Heart right ventricle (tissue), 16 donors: ENCODE data around the gene PTPN11. TPM values are rescaled to one million over a fixed set of nuclear protein-coding genes. Genes with fewer than 3 reads are reported as not detected.
"Not testable (repeated sequence)": the region's sequence is repeated elsewhere in the genome, so short reads cannot be mapped to it uniquely, and the experiment has no call there.

ENCODE experiments used
- ATAC-seq, 8 donors: fragments of 200-7000 bp; cut with Tn5 transposase; one replicate each; pipeline ENCODE4 v1.9.1; 2020; ENCODE audit warnings: mild to moderate bottlenecking in 8 of 8, moderate library complexity in 8 of 8, moderate number of reproducible peaks in 1 of 8
- DNase-seq, 2 donors: peaks; one replicate each; pipeline ENCODE4 v3.0.0-alpha.2; 2020
- H3K27ac ChIP-seq, 10 donors: fragments of 200-600 bp; sonication (generic) in 2 of 10; one replicate each; pipeline versions ENCODE4 v1.5.0 to v1.8.0; 2020 to 2022; ENCODE audit warnings: mild to moderate bottlenecking in 3 of 10
- H3K27me3 ChIP-seq, 7 donors: fragments of 200-600 bp; one replicate each; pipeline ENCODE4 v1.8.0; 2021 to 2022; ENCODE audit warnings: mild to moderate bottlenecking in 2 of 7
- H3K36me3 ChIP-seq, 9 donors: fragments of 200-600 bp; sonication (generic) in 1 of 9; one replicate each; pipeline versions ENCODE4 v1.5.0 to v1.8.0; 2020 to 2022; ENCODE audit warnings: mild to moderate bottlenecking in 2 of 9
- H3K4me1 ChIP-seq, 9 donors: fragments of 200-600 bp; sonication (generic) in 1 of 9; one replicate each; pipeline versions ENCODE4 v1.5.0 to v1.8.0; 2020 to 2022; ENCODE audit warnings: mild to moderate bottlenecking in 4 of 9
- H3K4me3 ChIP-seq, 10 donors: fragments of 200-600 bp; sonication (generic) in 2 of 10; one replicate each; pipeline versions ENCODE4 v1.5.0 to v1.8.0; 2020 to 2022; ENCODE audit warnings: mild to moderate bottlenecking in 7 of 10, moderate library complexity in 2 of 10
- H3K9me3 ChIP-seq, 11 donors: fragments of 200-600 bp in 10 of 11; sonication (generic) in 2 of 11; one replicate each; pipeline versions ENCODE4 v1.5.0 to v1.8.0; 2013 to 2022; ENCODE audit warnings: mild to moderate bottlenecking in 2 of 11, control low read depth in 1 of 11, moderate library complexity in 1 of 11
- CTCF ChIP-seq, 9 donors: fragments of 200-600 bp; sonication (generic) in 2 of 9; IDR thresholded peaks; one replicate each; pipeline versions ENCODE4 v1.5.0 to v1.8.0; 2021 to 2022; ENCODE audit warnings: antibody characterized with exemption in 9 of 9, mild to moderate bottlenecking in 5 of 9, moderate library complexity in 1 of 9
- WGBS, 2 donors: extraction: QIAGEN DNeasy Blood & Tissue Kit; methylation state at CpG; one replicate each; pipeline ENCODE4 v1.1.7; 2013; ENCODE audit warnings: inconsistent platforms in 1 of 2; 5-methylcytosine and 5-hydroxymethylcytosine counted together
- intact Hi-C, 10 donors: fragments of 100-400 bp; cut with DNase I; formaldehyde crosslinking; loops; one replicate each; pipeline versions ENCODE4 v1.11.1 to v1.14.2; 2022
- polyA plus RNA-seq, 2 donors: library from polyadenylated mRNA; stranded (reverse); fragments of 200-250 nt; gene quantifications; one replicate each; pipeline ENCODE4 v1.2.3, GENCODE V29; 2013
- total RNA-seq, 10 donors: library from RNA; stranded (reverse); fragmentation: NEBNext Ultra II Directional in 3 of 10; extraction: Animal tissue kit (Norgen Biotek cat#: 25700) in 3 of 10; gene quantifications; one replicate each; pipeline versions ENCODE4 v1.2.1 to v1.2.4, GENCODE V29; 2021 to 2023
- donor health status: Arrhythmogenic right ventricular cardiomyopathy.
- donor health status: ischemic (EF 13 %, LVEDD 7.1; RV severe dilation, severe dysfunction).
- donor health status: healthy with polysubstance abuse.
- donor health status: DM: no; HTN: yes; CAD: no.
- donor health status: DM: no; HTN: no; CAD: no.
- donor health status: ischemic (EF 25% LVEDD 6.9; RV normal size, moderate dysfunction).
- donor health status: ischemic (EF 25% LVEDD 5.7; RV mildly dilated, moderate dysfunction).
- donor health status: healthy.
- donor health status: DM: yes; HTN: yes; CAD: no.
- donor health status: Ischemic cardiomyopathy.
- donor health status: ischemic (EF 35%, LVEDD 5.7; RV mildly dilated, moderate dysfunction).
- donor health status: nonischemic (EF 11% LVEDD 7.7; RV severe dilation, severe dysfunction).
- donor health status: DM: yes; HTN: yes; CAD: no.
- donor health status: PGD.
- donor health status: ischemic (EF 29% LVEDD 5.4; RV normal size, mild dysfunction).
- donor health status: nonischemic (EF 23%, LVEDD 6.1; RV moderate dilation, normal function).

PTPN11 gene
- total and polyA plus RNA-seq, 12 donors, result 22.4 to 222 (median 141) TPM

GRCh38 chr12:112401054-112401453 lies 17.7 kb upstream of the PTPN11 start:
- intact Hi-C loops, result no loop called here
- H3K9me3 ChIP-seq, result peaks cover 0 to 2% (median 0%) of the 10 kb centered on the region in 11 donors
- no peak for DNase-seq
- no peaks in the 10 kb centered on the region for H3K4me1 ChIP-seq
- no peak overlapping the region for H3K27ac ChIP-seq
- ATAC-seq, result no peak
- peaks cover 0 to 27% (median 20%) of the 10 kb centered on the region in 9 donors for H3K36me3 ChIP-seq
- 91 to 96% methylated on average over 5 of the region's 5 CpGs for WGBS, 2 donors
- no peaks in the 10 kb centered on the region for H3K27me3 ChIP-seq
- H3K4me3 ChIP-seq, result no peak overlapping the region
- no peak for TF ChIP-seq CTCF (IDR thresholded peaks at IDR 0.05)

DNA sequence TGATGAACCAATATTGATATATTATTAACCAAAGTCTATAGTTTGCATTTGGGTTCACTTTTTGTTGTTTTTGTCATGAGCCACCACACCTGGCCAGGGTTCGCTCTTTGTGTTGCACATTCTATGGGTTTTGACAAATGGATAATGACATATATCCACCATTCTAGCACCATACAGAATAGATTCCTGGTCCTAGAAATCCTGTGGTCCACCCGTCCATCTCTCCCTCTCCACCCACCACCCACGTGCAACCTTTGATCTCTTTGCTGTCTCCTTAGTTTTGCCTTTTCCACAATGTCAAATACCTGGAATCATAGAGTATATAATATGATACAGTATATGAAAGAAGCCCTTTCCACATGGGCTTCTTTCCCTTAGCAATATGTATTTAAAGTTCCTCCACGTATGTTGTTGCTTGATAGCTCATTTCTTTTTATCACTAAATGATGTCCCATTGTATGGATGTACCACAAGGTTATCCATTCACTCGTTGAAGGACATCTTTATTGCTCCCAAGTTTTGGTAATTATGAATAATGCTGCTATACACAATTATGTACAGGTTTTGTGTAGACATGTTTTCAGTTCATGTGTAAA lies 16.7 kb upstream of the PTPN11 start:
- DNase-seq (no peak), ATAC-seq (no peak)
- no peaks in the 10 kb centered on the region for H3K9me3 ChIP-seq
- H3K27ac ChIP-seq, result no peak overlapping the region
- peaks cover 0 to 37% (median 29%) of the 10 kb centered on the region in 9 donors for H3K36me3 ChIP-seq
- intact Hi-C loops, result no loop called here
- WGBS, 2 donors, result 66% methylated on average over 5 of the region's 5 CpGs
- no peak for TF ChIP-seq CTCF (IDR thresholded peaks at IDR 0.05)
- no peak overlapping the region for H3K4me3 ChIP-seq
- H3K27me3 ChIP-seq, result no peaks in the 10 kb centered on the region
- H3K4me1 ChIP-seq, result peaks cover 0 to 8% (median 1%) of the 10 kb centered on the region in 9 donors

DNA sequence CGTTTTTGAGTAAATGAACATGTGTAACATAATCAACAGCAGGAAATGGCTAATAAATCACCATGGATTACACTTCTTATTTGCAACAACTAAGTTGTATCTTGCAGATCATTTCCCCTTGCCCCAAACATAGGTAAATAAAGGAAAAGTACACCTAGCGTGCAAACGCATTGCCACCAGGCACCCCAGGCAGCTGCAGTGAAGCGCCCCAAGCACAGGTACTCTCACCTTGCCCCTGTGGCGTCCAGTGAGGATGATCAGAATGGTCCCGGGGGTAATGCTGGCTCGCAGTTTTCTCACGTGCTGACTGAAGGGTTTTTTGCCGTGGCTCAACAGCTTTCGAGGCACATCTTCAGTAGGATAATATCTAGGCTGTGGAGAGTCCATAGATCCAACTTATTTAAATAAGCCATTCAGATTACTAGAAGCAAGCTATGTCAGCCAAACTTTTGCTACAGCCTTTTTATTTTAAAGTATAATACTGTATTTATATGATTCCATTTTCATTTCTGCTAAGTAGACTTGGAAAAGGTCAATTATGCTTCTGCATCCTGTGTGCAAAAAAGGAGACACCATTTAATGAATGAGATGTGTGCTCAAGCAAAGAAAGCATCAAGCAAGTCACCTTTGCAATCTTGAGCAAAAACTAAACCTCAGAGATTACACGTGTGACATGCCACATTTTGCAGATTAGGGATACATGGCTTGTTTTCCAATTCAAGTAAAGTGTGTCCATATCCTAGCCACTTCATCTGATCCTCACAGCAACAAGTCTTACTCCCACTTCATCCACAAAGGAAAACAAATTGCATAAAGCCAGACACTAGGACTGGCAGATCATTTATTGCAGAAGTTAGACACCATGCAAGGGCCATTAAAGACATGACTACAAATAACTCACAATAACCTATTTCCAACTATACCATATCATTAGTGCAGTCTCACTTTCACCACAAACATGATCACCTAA lies 11.9 kb upstream of the PTPN11 start:
- Histone ChIP-seq H3K36me3 (peaks cover 0 to 49% (median 41%) of the 10 kb centered on the region in 9 donors), H3K9me3 (no peaks in the 10 kb centered on the region), H3K27me3 (no peaks in the 10 kb centered on the region), H3K4me3 (peak overlapping the region in 1 of 10 donors; percentile 78), H3K27ac (no peak overlapping the region), H3K4me1 (peaks cover 0 to 33% (median 20%) of the 10 kb centered on the region in 9 donors)
- DNase-seq (no peak), ATAC-seq (no peak)
- WGBS, 2 donors, result 82 to 83% methylated on average over 11 of the region's 11 CpGs
- intact Hi-C loops, result no loop called here
- TF ChIP-seq CTCF (IDR thresholded peaks at IDR 0.05), result no peak

GRCh38 chr12:112407683-112408082 lies 11.1 kb upstream of the PTPN11 start:
- H3K36me3 ChIP-seq, result peaks cover 0 to 49% (median 41%) of the 10 kb centered on the region in 9 donors
- peak overlapping the region in 1 of 10 donors; percentile 95 for H3K27ac ChIP-seq
- intact Hi-C loops, ATAC-seq, H3K27me3 ChIP-seq, DNase-seq, H3K9me3 ChIP-seq: not testable (repeated sequence)
- H3K4me1 ChIP-seq, result peaks cover 0 to 33% (median 20%) of the 10 kb centered on the region in 9 donors
- 75 to 84% methylated on average over 6 of the region's 6 CpGs for WGBS, 2 donors
- peak overlapping the region in 2 of 10 donors; percentile 78 to 86 for H3K4me3 ChIP-seq
